HG02870 (cell line): Measurements from ENCODE around the gene ADGRG3.

Experiments
- ATAC-seq: cut with Tn5 transposase; IDR thresholded peaks from one replicate; pipeline ENCODE4 v1.9.1; 2021; ENCODE audit warnings: mild to moderate bottlenecking, moderate library complexity; ENCODE audit not compliant: unreplicated experiment

The ADGRG3 gene

GRCh38 chr16:57694725-57695679 is 26.9 kb downstream of the ADGRG3 start, which contains the start of gene DRC7:
DRC7 (plus strand) TSS chr16:57694806; CDS start chr16:57697950, 3,144 bp downstream.
- ATAC-seq: no peak

GRCh38 chr16:57695680-57696069 is 27.6 kb downstream of the ADGRG3 start:
- ATAC-seq: no peak

- ATAC-seq: no peak
Observed at GRCh38 chr16:57696240-57696639, 28.1 kb downstream of the ADGRG3 start.

- ATAC-seq: no peak
Observed at GRCh38 chr16:57697896-57698537, 29.9 kb downstream of the ADGRG3 start.

GRCh38 chr16:57698812-57699405 is 30.8 kb downstream of the ADGRG3 start:
- no peak for ATAC-seq

- no peak for ATAC-seq
Observed at GRCh38 chr16:57699481-57699880, 31.4 kb downstream of the ADGRG3 start.

GRCh38 chr16:57699899-57700298 is 31.8 kb downstream of the ADGRG3 start:
- no peak for ATAC-seq

GRCh38 chr16:57700781-57701551 is 32.9 kb downstream of the ADGRG3 start:
- no peak for ATAC-seq

GRCh38 chr16:57701759-57702371 is 33.8 kb downstream of the ADGRG3 start:
- ATAC-seq: no peak

- no peak for ATAC-seq
Observed at GRCh38 chr16:57703416-57704010, 35.4 kb downstream of the ADGRG3 start.

- ATAC-seq: no peak
Observed at GRCh38 chr16:57704011-57704904, 36.2 kb downstream of the ADGRG3 start.

GRCh38 chr16:57704905-57705852 is 37.1 kb downstream of the ADGRG3 start:
- no peak for ATAC-seq

GRCh38 chr16:57706717-57707116 is 38.6 kb downstream of the ADGRG3 start:
- no peak for ATAC-seq

- ATAC-seq: no peak
Observed at GRCh38 chr16:57707331-57707730, 39.2 kb downstream of the ADGRG3 start.

GRCh38 chr16:57708168-57708567 is 40.1 kb downstream of the ADGRG3 start:
- ATAC-seq: no peak

- ATAC-seq: no peak
Observed at GRCh38 chr16:57709663-57710062, 41.6 kb downstream of the ADGRG3 start.

- no peak for ATAC-seq
Observed at GRCh38 chr16:57711346-57711745, 43.2 kb downstream of the ADGRG3 start.

GRCh38 chr16:57711993-57712392 is 43.9 kb downstream of the ADGRG3 start:
- ATAC-seq: no peak
